Liver (tissue), 9 donors: Measurements from ENCODE around the gene MRPL58. TPM values are rescaled to one million over a fixed set of nuclear protein-coding genes. Genes with fewer than 3 reads are reported as not detected.

Experiments used
- DNase-seq: peaks from one replicate; pipeline ENCODE4 v3.0.0-alpha.2; 2017; ENCODE audit warnings: low spot score
- H3K27ac ChIP-seq, 2 donors: one replicate each; pipeline ENCODE4 v1.7.0; 2013; ENCODE audit warnings: inconsistent platforms in 2 of 2, low read length in 2 of 2, control low read depth in 1 of 2, low read depth in 1 of 2, mild to moderate bottlenecking in 1 of 2
- H3K27me3 ChIP-seq, 4 donors: one replicate each; pipeline versions ENCODE4 v1.6.1 to v1.7.0; 2013; ENCODE audit warnings: low read length in 3 of 4, inconsistent platforms in 1 of 4, mild to moderate bottlenecking in 1 of 4, moderate library complexity in 1 of 4; ENCODE audit not compliant: control insufficient read depth in 4 of 4, insufficient read depth in 4 of 4
- H3K36me3 ChIP-seq, 4 donors: one replicate each; pipeline versions ENCODE4 v1.6.1 to v1.7.0; 2013; ENCODE audit warnings: low read length in 3 of 4, mild to moderate bottlenecking in 3 of 4, low read depth in 1 of 4, moderate library complexity in 1 of 4; ENCODE audit not compliant: control insufficient read depth in 4 of 4, insufficient read depth in 3 of 4
- H3K4me1 ChIP-seq, 4 donors: one replicate each; pipeline versions ENCODE4 v1.6.1 to v1.7.0; 2013; ENCODE audit warnings: low read length in 3 of 4, mild to moderate bottlenecking in 3 of 4, moderate library complexity in 1 of 4; ENCODE audit not compliant: control insufficient read depth in 4 of 4, insufficient read depth in 4 of 4
- H3K4me3 ChIP-seq, 3 donors: one replicate each; pipeline versions ENCODE4 v1.6.1 to v1.7.0; 2013; ENCODE audit warnings: low read length in 3 of 3, control low read depth in 1 of 3, low read depth in 1 of 3, mild to moderate bottlenecking in 1 of 3
- H3K9ac ChIP-seq, 2 donors: one replicate each; pipeline ENCODE4 v1.7.0; 2013; ENCODE audit warnings: low read length in 2 of 2, mild to moderate bottlenecking in 2 of 2, moderate library complexity in 2 of 2, control low read depth in 1 of 2, low read depth in 1 of 2
- H3K9me3 ChIP-seq, 4 donors: one replicate each; pipeline versions ENCODE4 v1.6.1 to v1.7.0; 2013; ENCODE audit warnings: low read length in 3 of 4; ENCODE audit not compliant: control insufficient read depth in 4 of 4
- CTCF ChIP-seq: fragments of 150-350 bp; IDR thresholded peaks from 2 replicates; pipeline ENCODE4 v1.5.1; 2017; ENCODE audit warnings: improper control_type of control experiment, low read depth, low read length; ENCODE audit not compliant: missing input control
- EGR1 ChIP-seq, 2 donors: IDR thresholded peaks; 2 replicates each; pipeline ENCODE4 v1.6.1; 2016 to 2018; ENCODE audit warnings: antibody characterized with exemption in 2 of 2, low read depth in 2 of 2
- FOXA1 ChIP-seq: IDR thresholded peaks from 2 replicates; pipeline ENCODE4 v1.6.1; 2016; ENCODE audit warnings: antibody characterized with exemption
- FOXA2 ChIP-seq: IDR thresholded peaks from 2 replicates; pipeline ENCODE4 v1.6.1; 2016; ENCODE audit warnings: antibody characterized with exemption
- GABPA ChIP-seq, 2 donors: IDR thresholded peaks in 1 of 2; conservative IDR thresholded peaks in 1 of 2; 2 replicates each; pipeline ENCODE4 v1.6.1; 2016; ENCODE audit warnings: antibody characterized with exemption in 2 of 2, mild to moderate bottlenecking in 1 of 2, moderate library complexity in 1 of 2
- HNF4A ChIP-seq, 2 donors: conservative IDR thresholded peaks; 2 replicates each; pipeline ENCODE4 v1.6.1; 2016; ENCODE audit warnings: antibody characterized with exemption in 2 of 2, mild to moderate bottlenecking in 2 of 2
- HNF4G ChIP-seq: IDR thresholded peaks from 2 replicates; pipeline ENCODE4 v1.6.1; 2016; ENCODE audit warnings: antibody characterized with exemption
- JUND ChIP-seq, 2 donors: IDR thresholded peaks; 2 replicates each; pipeline ENCODE4 v1.6.1; 2016; ENCODE audit warnings: antibody characterized with exemption in 2 of 2
- NR2F2 ChIP-seq: IDR thresholded peaks from 2 replicates; pipeline ENCODE4 v1.6.1; 2016; ENCODE audit warnings: antibody characterized with exemption
- RAD21 ChIP-seq, 2 donors: IDR thresholded peaks; 2 replicates each; pipeline ENCODE4 v1.6.1; 2016; ENCODE audit warnings: antibody characterized with exemption in 2 of 2, mild to moderate bottlenecking in 2 of 2
- RXRA ChIP-seq, 2 donors: IDR thresholded peaks; 2 replicates each; pipeline ENCODE4 v1.6.1; 2017 to 2018; ENCODE audit warnings: antibody characterized with exemption in 2 of 2, mild to moderate bottlenecking in 1 of 2
- SP1 ChIP-seq: IDR thresholded peaks from 2 replicates; pipeline ENCODE4 v1.6.1; 2018; ENCODE audit warnings: antibody characterized with exemption, mild to moderate bottlenecking
- TAF1 ChIP-seq: conservative IDR thresholded peaks from 2 replicates; pipeline ENCODE4 v1.6.1; 2016; ENCODE audit warnings: antibody characterized with exemption, mild to moderate bottlenecking
- YY1 ChIP-seq: IDR thresholded peaks from 2 replicates; pipeline ENCODE4 v1.6.1; 2016; ENCODE audit warnings: antibody characterized with exemption, mild to moderate bottlenecking
- WGBS: extraction: QIAGEN DNeasy Blood & Tissue Kit; methylation state at CpG from one replicate; pipeline ENCODE4 v1.1.7; 2013; 5-methylcytosine and 5-hydroxymethylcytosine counted together
- polyA plus RNA-seq, 2 donors: library from polyadenylated mRNA; stranded (reverse) in 1 of 2; unstranded in 1 of 2; fragments of 200-250 nt in 1 of 2; fragments of >200 nt in 1 of 2; fragmentation: Nextera tagmentation in 1 of 2; extraction: Ambion mirVana in 1 of 2; gene quantifications; one replicate each; pipeline versions ENCODE4 v1.2.1 to v1.2.3, GENCODE V29; 2013 to 2015
- total RNA-seq, 2 donors: library from RNA; depleted of rRNA; stranded (reverse); fragments of >200 nt; gene quantifications; one replicate each; pipeline ENCODE4 v1.2.3, GENCODE V29; 2014
- TF ChIP-seq, protein P1 (sequence below): IDR thresholded peaks from 2 replicates; pipeline ENCODE4 v1.6.1; 2016; ENCODE audit warnings: antibody characterized with exemption
- TF ChIP-seq, protein P2 (sequence below): IDR thresholded peaks from 2 replicates; pipeline ENCODE4 v1.6.1; 2016; ENCODE audit warnings: antibody characterized with exemption
- TF ChIP-seq, protein P3 (sequence below): IDR thresholded peaks from 2 replicates; pipeline ENCODE4 v1.6.1; 2016; ENCODE audit warnings: antibody characterized with exemption, mild to moderate bottlenecking
- TF ChIP-seq, protein P4 (sequence below): IDR thresholded peaks from 2 replicates; pipeline ENCODE4 v1.6.1; 2016; ENCODE audit warnings: antibody characterized with exemption
- donor health status: healthy.
- donor health status: healthy.
- donor health status: healthy.
- donor health status: healthy.
- donor health status: healthy.

MRPL58 gene
- total and polyA plus RNA-seq, 4 donors: 20.5 to 47.0 (median 33.4) TPM

DNA sequence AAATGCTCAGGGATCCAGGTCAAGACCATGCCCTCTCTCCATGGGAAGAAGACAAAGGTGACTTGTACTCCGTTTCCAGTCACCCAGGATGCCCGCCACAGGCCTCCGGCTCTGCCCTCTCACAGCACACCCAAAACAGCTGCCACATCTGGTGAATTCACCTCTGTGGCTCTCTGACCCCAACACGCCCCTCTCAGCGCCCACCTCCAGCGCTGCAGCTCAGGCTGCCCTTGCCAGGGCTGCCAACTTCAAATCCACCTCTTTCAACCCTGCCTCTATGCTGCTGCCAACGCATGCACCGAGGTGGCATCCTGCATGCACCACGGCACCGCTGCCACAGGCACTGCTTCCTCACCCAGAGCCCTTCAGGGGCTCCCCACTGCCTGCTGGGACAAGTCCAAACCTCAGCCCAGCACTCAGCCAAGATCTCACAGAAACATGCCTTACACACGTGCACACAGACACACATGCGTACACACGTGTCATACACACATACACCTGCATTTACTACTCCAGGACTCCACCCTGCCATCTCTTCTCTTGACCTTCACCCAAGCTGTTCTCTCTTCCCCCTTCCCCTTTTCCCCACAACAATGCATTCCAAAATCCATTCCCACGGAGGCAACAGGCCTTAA lies 47.4 kb upstream of the MRPL58 start:
- TF ChIP-seq, protein P1, sequence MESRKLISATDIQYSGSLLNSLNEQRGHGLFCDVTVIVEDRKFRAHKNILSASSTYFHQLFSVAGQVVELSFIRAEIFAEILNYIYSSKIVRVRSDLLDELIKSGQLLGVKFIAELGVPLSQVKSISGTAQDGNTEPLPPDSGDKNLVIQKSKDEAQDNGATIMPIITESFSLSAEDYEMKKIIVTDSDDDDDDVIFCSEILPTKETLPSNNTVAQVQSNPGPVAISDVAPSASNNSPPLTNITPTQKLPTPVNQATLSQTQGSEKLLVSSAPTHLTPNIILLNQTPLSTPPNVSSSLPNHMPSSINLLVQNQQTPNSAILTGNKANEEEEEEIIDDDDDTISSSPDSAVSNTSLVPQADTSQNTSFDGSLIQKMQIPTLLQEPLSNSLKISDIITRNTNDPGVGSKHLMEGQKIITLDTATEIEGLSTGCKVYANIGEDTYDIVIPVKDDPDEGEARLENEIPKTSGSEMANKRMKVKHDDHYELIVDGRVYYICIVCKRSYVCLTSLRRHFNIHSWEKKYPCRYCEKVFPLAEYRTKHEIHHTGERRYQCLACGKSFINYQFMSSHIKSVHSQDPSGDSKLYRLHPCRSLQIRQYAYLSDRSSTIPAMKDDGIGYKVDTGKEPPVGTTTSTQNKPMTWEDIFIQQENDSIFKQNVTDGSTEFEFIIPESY: no peak
- TF ChIP-seq RXRA (IDR thresholded peaks at IDR 0.05) (no peak), CTCF (no peak), FOXA1 (no peak), GABPA (IDR thresholded peaks at IDR 0.05 in 1 of 2, conservative IDR thresholded peaks at IDR 0.05 in 1 of 2) (no peak), RAD21 (IDR thresholded peaks at IDR 0.05) (no peak), FOXA2 (no peak), JUND (IDR thresholded peaks at IDR 0.05) (no peak), EGR1 (IDR thresholded peaks at IDR 0.05; ENCODE audit: low read depth in 2 of 2) (no peak), NR2F2 (no peak), HNF4A (conservative IDR thresholded peaks at IDR 0.05) (no peak), TAF1 (no peak)
- TF ChIP-seq, protein P2, sequence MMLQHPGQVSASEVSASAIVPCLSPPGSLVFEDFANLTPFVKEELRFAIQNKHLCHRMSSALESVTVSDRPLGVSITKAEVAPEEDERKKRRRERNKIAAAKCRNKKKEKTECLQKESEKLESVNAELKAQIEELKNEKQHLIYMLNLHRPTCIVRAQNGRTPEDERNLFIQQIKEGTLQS: no peak
- TF ChIP-seq, protein P3, sequence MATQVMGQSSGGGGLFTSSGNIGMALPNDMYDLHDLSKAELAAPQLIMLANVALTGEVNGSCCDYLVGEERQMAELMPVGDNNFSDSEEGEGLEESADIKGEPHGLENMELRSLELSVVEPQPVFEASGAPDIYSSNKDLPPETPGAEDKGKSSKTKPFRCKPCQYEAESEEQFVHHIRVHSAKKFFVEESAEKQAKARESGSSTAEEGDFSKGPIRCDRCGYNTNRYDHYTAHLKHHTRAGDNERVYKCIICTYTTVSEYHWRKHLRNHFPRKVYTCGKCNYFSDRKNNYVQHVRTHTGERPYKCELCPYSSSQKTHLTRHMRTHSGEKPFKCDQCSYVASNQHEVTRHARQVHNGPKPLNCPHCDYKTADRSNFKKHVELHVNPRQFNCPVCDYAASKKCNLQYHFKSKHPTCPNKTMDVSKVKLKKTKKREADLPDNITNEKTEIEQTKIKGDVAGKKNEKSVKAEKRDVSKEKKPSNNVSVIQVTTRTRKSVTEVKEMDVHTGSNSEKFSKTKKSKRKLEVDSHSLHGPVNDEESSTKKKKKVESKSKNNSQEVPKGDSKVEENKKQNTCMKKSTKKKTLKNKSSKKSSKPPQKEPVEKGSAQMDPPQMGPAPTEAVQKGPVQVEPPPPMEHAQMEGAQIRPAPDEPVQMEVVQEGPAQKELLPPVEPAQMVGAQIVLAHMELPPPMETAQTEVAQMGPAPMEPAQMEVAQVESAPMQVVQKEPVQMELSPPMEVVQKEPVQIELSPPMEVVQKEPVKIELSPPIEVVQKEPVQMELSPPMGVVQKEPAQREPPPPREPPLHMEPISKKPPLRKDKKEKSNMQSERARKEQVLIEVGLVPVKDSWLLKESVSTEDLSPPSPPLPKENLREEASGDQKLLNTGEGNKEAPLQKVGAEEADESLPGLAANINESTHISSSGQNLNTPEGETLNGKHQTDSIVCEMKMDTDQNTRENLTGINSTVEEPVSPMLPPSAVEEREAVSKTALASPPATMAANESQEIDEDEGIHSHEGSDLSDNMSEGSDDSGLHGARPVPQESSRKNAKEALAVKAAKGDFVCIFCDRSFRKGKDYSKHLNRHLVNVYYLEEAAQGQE: no peak
- TF ChIP-seq, protein P4, sequence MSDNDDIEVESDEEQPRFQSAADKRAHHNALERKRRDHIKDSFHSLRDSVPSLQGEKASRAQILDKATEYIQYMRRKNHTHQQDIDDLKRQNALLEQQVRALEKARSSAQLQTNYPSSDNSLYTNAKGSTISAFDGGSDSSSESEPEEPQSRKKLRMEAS: no peak
- H3K27ac ChIP-seq: no peak overlapping the region
- no peak overlapping the region for H3K9ac ChIP-seq
- H3K27me3 ChIP-seq: no peaks in the 10 kb centered on the region
- DNase-seq: no peak
- no peaks in the 10 kb centered on the region for H3K36me3 ChIP-seq
- no peaks in the 10 kb centered on the region for H3K9me3 ChIP-seq
- 87% methylated on average over 14 of the region's 14 CpGs for WGBS
- H3K4me3 ChIP-seq: no peak overlapping the region
- H3K4me1 ChIP-seq: peaks cover 0 to 3% (median 1%) of the 10 kb centered on the region in 4 donors

DNA sequence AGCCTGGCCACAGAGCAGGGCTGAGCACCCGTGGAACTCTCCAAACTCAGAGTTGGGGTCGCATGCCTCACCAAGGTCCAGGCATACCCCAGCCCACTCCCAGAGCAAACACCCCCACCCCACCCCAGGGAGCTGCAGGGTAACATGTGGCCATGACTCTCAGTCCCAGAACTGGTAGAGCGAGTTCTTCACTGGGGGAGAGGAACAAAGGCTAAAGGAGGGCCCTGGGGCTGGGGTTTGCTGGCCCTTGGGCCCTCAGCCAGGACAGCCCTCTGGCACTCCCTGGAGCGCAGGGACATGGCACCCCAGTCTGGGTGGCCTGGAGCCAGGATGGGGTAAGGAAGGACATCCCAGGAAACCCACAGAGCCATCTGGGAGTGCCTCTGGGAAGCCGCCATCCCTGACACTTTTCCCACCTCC lies 44.1 kb upstream of the MRPL58 start:
- H3K36me3 ChIP-seq: no peaks in the 10 kb centered on the region
- H3K4me1 ChIP-seq: peaks cover 4 to 12% (median 5%) of the 10 kb centered on the region in 4 donors
- no peak overlapping the region for H3K9ac ChIP-seq
- no peak overlapping the region for H3K27ac ChIP-seq
- no peak overlapping the region for H3K4me3 ChIP-seq
- peaks cover 0 to 3% (median 0%) of the 10 kb centered on the region in 4 donors for H3K27me3 ChIP-seq
- WGBS: 77% methylated on average over 5 of the region's 5 CpGs
- no peaks in the 10 kb centered on the region for H3K9me3 ChIP-seq
- no peak for DNase-seq
- no peak for TF ChIP-seq SP1
- TF ChIP-seq CTCF: no peak
- TF ChIP-seq RXRA (IDR thresholded peaks at IDR 0.05): no peak
- TF ChIP-seq YY1: no peak
- no peak for TF ChIP-seq FOXA2
- no peak for TF ChIP-seq NR2F2
- TF ChIP-seq EGR1 (IDR thresholded peaks at IDR 0.05; ENCODE audit: low read depth in 2 of 2): no peak
- TF ChIP-seq HNF4G: no peak
- TF ChIP-seq FOXA1: no peak
- TF ChIP-seq, protein P1: no peak
